Mononuclear cell (primary cell): ENCODE measurements around the gene ZC2HC1B. TPM values are rescaled to one million over a fixed set of nuclear protein-coding genes. Genes with fewer than 3 reads are reported as not detected.
"Not testable (repeated sequence)": the region's sequence is repeated elsewhere in the genome, so short reads cannot be mapped to it uniquely, and the experiment has no call there.

Experiments
- H3K27me3 ChIP-seq: 2 replicates; pipeline ENCODE4 v1.6.0; 2011; ENCODE audit warnings: low read length, control low read depth; ENCODE audit not compliant: insufficient read depth
- H3K4me1 ChIP-seq: 2 replicates; pipeline ENCODE4 v1.5.1; 2011; ENCODE audit warnings: mild to moderate bottlenecking, low read length, control low read depth; ENCODE audit not compliant: insufficient read depth
- H3K4me3 ChIP-seq: 2 replicates; pipeline ENCODE4 v1.5.1; 2011; ENCODE audit warnings: mild to moderate bottlenecking, low read length, moderate library complexity
- H3K9me3 ChIP-seq: 2 replicates; pipeline ENCODE4 v1.5.1; 2011; ENCODE audit warnings: low read depth, mild to moderate bottlenecking, control low read depth, low read length
- total RNA-seq: library from RNA; depleted of rRNA; stranded (reverse); fragments of >200 nt; gene quantifications from one replicate; pipeline ENCODE4 v1.2.3, GENCODE V29; 2012

The ZC2HC1B gene
- total RNA-seq, 1 donor: not detected

GRCh38 chr6:143851706-143852105 is 12.6 kb upstream of the ZC2HC1B start:
- not testable (repeated sequence) for H3K4me3 ChIP-seq, H3K27me3 ChIP-seq, H3K4me1 ChIP-seq, H3K9me3 ChIP-seq

- H3K27me3 ChIP-seq, H3K4me1 ChIP-seq, H3K4me3 ChIP-seq, H3K9me3 ChIP-seq: not testable (repeated sequence)
Measured at GRCh38 chr6:143855057-143855456, 9.2 kb upstream of the ZC2HC1B start.

GRCh38 chr6:143856762-143857161 is 7.5 kb upstream of the ZC2HC1B start:
- H3K4me1 ChIP-seq, H3K4me3 ChIP-seq, H3K9me3 ChIP-seq: not testable (repeated sequence)

GRCh38 chr6:143857651-143858050 is 6.6 kb upstream of the ZC2HC1B start:
- H3K9me3 ChIP-seq: no peaks in the 10 kb centered on the region
- no peaks in the 10 kb centered on the region for H3K4me1 ChIP-seq
- no peak overlapping the region for H3K4me3 ChIP-seq
- H3K27me3 ChIP-seq: no peaks in the 10 kb centered on the region

More at GRCh38 chr6:143856762-143857161, 7.5 kb upstream of the ZC2HC1B start:
- not testable (repeated sequence) for H3K27me3 ChIP-seq

GRCh38 chr6:143859891-143860660 is 4.2 kb upstream of the ZC2HC1B start:
- Histone ChIP-seq H3K4me3 (no peak overlapping the region), H3K4me1 (no peaks in the 10 kb centered on the region), H3K9me3 (no peaks in the 10 kb centered on the region), H3K27me3 (no peaks in the 10 kb centered on the region)

GRCh38 chr6:143863771-143864170 is 503 bp upstream of the ZC2HC1B start:
- H3K4me1 ChIP-seq: no peaks in the 10 kb centered on the region
- H3K27me3 ChIP-seq: no peaks in the 10 kb centered on the region
- H3K9me3 ChIP-seq: no peaks in the 10 kb centered on the region
- no peak overlapping the region for H3K4me3 ChIP-seq

- Histone ChIP-seq H3K27me3 (no peaks in the 10 kb centered on the region), H3K9me3 (no peaks in the 10 kb centered on the region), H3K4me1 (peaks cover 3% of the 10 kb centered on the region), H3K4me3 (no peak overlapping the region)
Measured at GRCh38 chr6:143867236-143867635, 3.0 kb downstream of the ZC2HC1B start.

GRCh38 chr6:143868808-143869207 is 4.5 kb downstream of the ZC2HC1B start:
- not testable (repeated sequence) for H3K4me1 ChIP-seq, H3K9me3 ChIP-seq

GRCh38 chr6:143871202-143871730 is 7.0 kb downstream of the ZC2HC1B start:
- not testable (repeated sequence) for H3K9me3 ChIP-seq

More at GRCh38 chr6:143868808-143869207, 4.5 kb downstream of the ZC2HC1B start:
- not testable (repeated sequence) for H3K27me3 ChIP-seq, H3K4me3 ChIP-seq

GRCh38 chr6:143872201-143872600 is 7.9 kb downstream of the ZC2HC1B start:
- Histone ChIP-seq H3K4me3 (no peak overlapping the region), H3K27me3 (no peaks in the 10 kb centered on the region), H3K4me1 (peaks cover 6% of the 10 kb centered on the region), H3K9me3 (no peaks in the 10 kb centered on the region)

More at GRCh38 chr6:143871202-143871730, 7.0 kb downstream of the ZC2HC1B start:
- not testable (repeated sequence) for H3K4me1 ChIP-seq, H3K4me3 ChIP-seq, H3K27me3 ChIP-seq

- H3K4me1 ChIP-seq, H3K4me3 ChIP-seq, H3K9me3 ChIP-seq, H3K27me3 ChIP-seq: not testable (repeated sequence)
Measured at GRCh38 chr6:143873600-143873999, 9.3 kb downstream of the ZC2HC1B start.

GRCh38 chr6:143874503-143874902 is 10.2 kb downstream of the ZC2HC1B start:
- not testable (repeated sequence) for H3K27me3 ChIP-seq, H3K4me3 ChIP-seq, H3K9me3 ChIP-seq, H3K4me1 ChIP-seq

GRCh38 chr6:143877584-143878271 is 13.5 kb downstream of the ZC2HC1B start:
- no peak overlapping the region for H3K4me3 ChIP-seq

GRCh38 chr6:143878272-143878760 is 14.0 kb downstream of the ZC2HC1B start:
- Histone ChIP-seq H3K9me3 (no peaks in the 10 kb centered on the region), H3K27me3 (no peaks in the 10 kb centered on the region), H3K4me1 (no peaks in the 10 kb centered on the region), H3K4me3 (no peak overlapping the region)

More at GRCh38 chr6:143877584-143878271, 13.5 kb downstream of the ZC2HC1B start:
- Histone ChIP-seq H3K9me3 (no peaks in the 10 kb centered on the region), H3K4me1 (no peaks in the 10 kb centered on the region), H3K27me3 (no peaks in the 10 kb centered on the region)

- H3K4me1 ChIP-seq: no peaks in the 10 kb centered on the region
- H3K4me3 ChIP-seq: no peak overlapping the region
- H3K9me3 ChIP-seq: no peaks in the 10 kb centered on the region
- no peaks in the 10 kb centered on the region for H3K27me3 ChIP-seq
Measured at GRCh38 chr6:143880412-143880811, 16.1 kb downstream of the ZC2HC1B start.
